HG03280 (cell line): Measurements from ENCODE around the gene SLC22A9.
"Not testable (repeated sequence)": the region's sequence is repeated elsewhere in the genome, so short reads cannot be mapped to it uniquely, and the experiment has no call there.

ENCODE experiments used
- ATAC-seq: cut with Tn5 transposase; IDR thresholded peaks from one replicate; pipeline ENCODE4 v1.9.1; 2021; ENCODE audit warnings: mild to moderate bottlenecking, moderate library complexity; ENCODE audit not compliant: unreplicated experiment

SLC22A9 gene

GRCh38 chr11:63369165-63369970, at the start of gene SLC22A9:
Gene SLC22A9 (plus strand): TSS chr11:63369785. CDS start chr11:63370057, 272 bp downstream.
- no peak for ATAC-seq

GRCh38 chr11:63321723-63322122, 47.9 kb upstream of the SLC22A9 start:
- no peak for ATAC-seq

GRCh38 chr11:63335089-63335488, 34.5 kb upstream of the SLC22A9 start:
- ATAC-seq = not testable (repeated sequence)

- no peak for ATAC-seq
Observed at GRCh38 chr11:63337070-63337469, 32.5 kb upstream of the SLC22A9 start.

GRCh38 chr11:63343130-63343529, 26.5 kb upstream of the SLC22A9 start:
- ATAC-seq = no peak

GRCh38 chr11:63352144-63352543, 17.4 kb upstream of the SLC22A9 start:
- ATAC-seq = no peak

- no peak for ATAC-seq
Observed at GRCh38 chr11:63362196-63362793, 7.3 kb upstream of the SLC22A9 start.

- no peak for ATAC-seq
Observed at GRCh38 chr11:63369971-63370588, 495 bp downstream of the SLC22A9 start.

- no peak for ATAC-seq
Observed at GRCh38 chr11:63371396-63371795, 1.8 kb downstream of the SLC22A9 start.

- no peak for ATAC-seq
Observed at GRCh38 chr11:63375434-63375833, 5.8 kb downstream of the SLC22A9 start.

GRCh38 chr11:63380130-63380529, 10.5 kb downstream of the SLC22A9 start:
- ATAC-seq = no peak

- ATAC-seq = no peak
Observed at GRCh38 chr11:63395697-63396096, 26.1 kb downstream of the SLC22A9 start.

GRCh38 chr11:63404161-63404935, 34.8 kb downstream of the SLC22A9 start:
- no peak for ATAC-seq

GRCh38 chr11:63405114-63405513, 35.5 kb downstream of the SLC22A9 start:
- ATAC-seq = no peak

GRCh38 chr11:63406458-63406857, 36.9 kb downstream of the SLC22A9 start:
- no peak for ATAC-seq

- no peak for ATAC-seq
Observed at GRCh38 chr11:63417174-63417852, 47.7 kb downstream of the SLC22A9 start.

GRCh38 chr11:63427971-63428508, 58.5 kb downstream of the SLC22A9 start:
- no peak for ATAC-seq

- not testable (repeated sequence) for ATAC-seq
Observed at GRCh38 chr11:63430731-63431130, 61.1 kb downstream of the SLC22A9 start.

GRCh38 chr11:63435351-63435750, 65.8 kb downstream of the SLC22A9 start:
- not testable (repeated sequence) for ATAC-seq

GRCh38 chr11:63435831-63436230, 66.2 kb downstream of the SLC22A9 start:
- ATAC-seq = not testable (repeated sequence)
